ENCODE measurements around the gene SRPK2. TPM values are rescaled to one million over a fixed set of nuclear protein-coding genes. Genes with fewer than 3 reads are reported as not detected.

Gene SRPK2
- total RNA-seq, 2 donors from 2014 or later = 60.3 to 76.2 TPM

- WGBS, 2 experiments (ENCODE audit: insufficient coverage in 1 of 2, insufficient read length in 1 of 2) = 100% methylated on average over 1 of the region's 1 CpG
Observed at GRCh38 chr7:105164751-105165150, 224.0 kb downstream of the SRPK2 start.

DNA sequence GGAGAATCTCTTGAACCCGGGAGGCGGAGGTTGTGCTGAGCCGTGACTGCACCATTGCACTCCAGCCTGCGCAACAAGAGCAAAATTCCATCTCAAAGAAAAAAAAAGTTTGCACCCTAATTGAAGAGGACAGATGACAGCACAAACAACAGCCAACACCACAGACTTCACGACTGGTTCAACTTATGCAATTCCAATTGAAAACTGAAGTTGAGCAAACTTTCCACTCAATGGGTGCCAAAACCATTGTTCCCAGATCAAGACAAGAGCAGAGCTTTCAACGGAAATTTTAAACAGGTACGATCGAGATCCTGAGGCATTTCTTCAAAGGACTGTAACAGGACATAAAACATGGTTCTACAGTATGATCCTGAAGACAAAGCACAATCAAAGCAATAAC lies 225.0 kb downstream of the SRPK2 start:
- no peaks in the 10 kb centered on the region for H3K27me3 ChIP-seq (ENCODE audit: control insufficient read depth, insufficient read depth, low read length, poor library complexity, severe bottlenecking)
- Mint-ChIP-seq H3K4me1 (no peaks in the 10 kb centered on the region), H3K36me3 (ENCODE audit: low read depth) (peaks cover 51% of the 10 kb centered on the region), H3K4me3 (no peak overlapping the region), H3K27ac (no peak overlapping the region), H3K9me3 (no peaks in the 10 kb centered on the region), H3K27me3 (ENCODE audit: insufficient read depth) (no peaks in the 10 kb centered on the region)
- no peak overlapping the region for H3K27ac ChIP-seq (ENCODE audit: low read depth, low read length)
- H3K9ac ChIP-seq (ENCODE audit: extremely low read depth, low read length, poor library complexity, severe bottlenecking) = no peak overlapping the region
- no peak for DNase-seq
- H3K36me3 ChIP-seq (ENCODE audit: control insufficient read depth, insufficient read depth, low read length) = peaks cover 46% of the 10 kb centered on the region
- H3K4me1 ChIP-seq (ENCODE audit: control insufficient read depth, insufficient read depth, low read length) = no peaks in the 10 kb centered on the region
- no peak for TF ChIP-seq CTCF (conservative IDR thresholded peaks at IDR 0.05)
- 95 to 99% methylated on average over 8 of the region's 8 CpGs for WGBS, 2 experiments (ENCODE audit: insufficient coverage in 1 of 2, insufficient read length in 1 of 2)
- H3K4me3 ChIP-seq (ENCODE audit: low read length) = no peak overlapping the region
- H3K9me3 ChIP-seq (ENCODE audit: control insufficient read depth, low read length) = peaks cover 7% of the 10 kb centered on the region

More at GRCh38 chr7:105164751-105165150, 224.0 kb downstream of the SRPK2 start:
- Mint-ChIP-seq H3K9me3 (no peaks in the 10 kb centered on the region), H3K4me1 (no peaks in the 10 kb centered on the region), H3K36me3 (ENCODE audit: low read depth) (peaks cover 56% of the 10 kb centered on the region), H3K4me3 (no peak overlapping the region), H3K27ac (no peak overlapping the region), H3K27me3 (ENCODE audit: insufficient read depth) (no peaks in the 10 kb centered on the region)
- Histone ChIP-seq H3K4me3 (ENCODE audit: low read length) (no peak overlapping the region), H3K27ac (ENCODE audit: low read depth, low read length) (no peak overlapping the region), H3K27me3 (ENCODE audit: control insufficient read depth, insufficient read depth, low read length, poor library complexity, severe bottlenecking) (no peaks in the 10 kb centered on the region), H3K36me3 (ENCODE audit: control insufficient read depth, insufficient read depth, low read length) (peaks cover 46% of the 10 kb centered on the region), H3K9ac (ENCODE audit: extremely low read depth, low read length, poor library complexity, severe bottlenecking) (no peak overlapping the region), H3K4me1 (ENCODE audit: control insufficient read depth, insufficient read depth, low read length) (no peaks in the 10 kb centered on the region), H3K9me3 (ENCODE audit: control insufficient read depth, low read length) (peaks cover 7% of the 10 kb centered on the region)
- TF ChIP-seq CTCF (conservative IDR thresholded peaks at IDR 0.05) = no peak
- no peak for DNase-seq

- Histone ChIP-seq H3K9me3 (ENCODE audit: control insufficient read depth, low read length) (peaks cover 7% of the 10 kb centered on the region), H3K9ac (ENCODE audit: extremely low read depth, low read length, poor library complexity, severe bottlenecking) (no peak overlapping the region), H3K4me3 (ENCODE audit: low read length) (no peak overlapping the region), H3K36me3 (ENCODE audit: control insufficient read depth, insufficient read depth, low read length) (peaks cover 30% of the 10 kb centered on the region), H3K27ac (ENCODE audit: low read depth, low read length) (no peak overlapping the region), H3K27me3 (ENCODE audit: control insufficient read depth, insufficient read depth, low read length, poor library complexity, severe bottlenecking) (no peaks in the 10 kb centered on the region), H3K4me1 (ENCODE audit: control insufficient read depth, insufficient read depth, low read length) (no peaks in the 10 kb centered on the region)
- 100% methylated on average over 1 of the region's 1 CpG; no CpG with 5 or more reads in 1 of the 2 experiments for WGBS, 2 experiments (ENCODE audit: insufficient coverage in 1 of 2, insufficient read length in 1 of 2)
- Mint-ChIP-seq H3K27ac (no peak overlapping the region), H3K4me3 (no peak overlapping the region), H3K36me3 (ENCODE audit: low read depth) (peaks cover 31% of the 10 kb centered on the region), H3K27me3 (ENCODE audit: insufficient read depth) (no peaks in the 10 kb centered on the region), H3K4me1 (no peaks in the 10 kb centered on the region), H3K9me3 (no peaks in the 10 kb centered on the region)
- TF ChIP-seq CTCF (conservative IDR thresholded peaks at IDR 0.05) = no peak
- no peak for DNase-seq
Observed at GRCh38 chr7:105161366-105161765, 227.4 kb downstream of the SRPK2 start.
